Endothelial cell (in vitro differentiated cells): ENCODE measurements around the gene RUFY3. TPM values are rescaled to one million over a fixed set of nuclear protein-coding genes. Genes with fewer than 3 reads are reported as not detected.
"Not testable (repeated sequence)": the region's sequence is repeated elsewhere in the genome, so short reads cannot be mapped to it uniquely, and the experiment has no call there.

Experiments
- DNase-seq: peaks from one replicate; pipeline ENCODE4 v3.0.0; 2021; ENCODE audit warnings: low spot score
- H3K27ac Mint-ChIP-seq: one replicate; pipeline ENCODE4 v1.8.0; 2021; ENCODE audit warnings: mixed read lengths, inconsistent platforms; ENCODE audit not compliant: unreplicated experiment
- H3K27me3 Mint-ChIP-seq: one replicate; pipeline ENCODE4 v1.8.0; 2021; ENCODE audit warnings: mild to moderate bottlenecking, moderate library complexity, mixed read lengths, inconsistent platforms; ENCODE audit not compliant: unreplicated experiment
- H3K36me3 Mint-ChIP-seq: one replicate; pipeline ENCODE4 v1.8.0; 2021; ENCODE audit warnings: mild to moderate bottlenecking, low read depth, mixed read lengths, inconsistent platforms; ENCODE audit not compliant: unreplicated experiment
- H3K4me1 Mint-ChIP-seq: one replicate; pipeline ENCODE4 v1.8.0; 2021; ENCODE audit warnings: mild to moderate bottlenecking, mixed read lengths, inconsistent platforms; ENCODE audit not compliant: unreplicated experiment
- H3K4me3 Mint-ChIP-seq: one replicate; pipeline ENCODE4 v1.8.0; 2021; ENCODE audit warnings: mild to moderate bottlenecking, mixed read lengths, inconsistent platforms; ENCODE audit not compliant: unreplicated experiment
- H3K9me3 Mint-ChIP-seq: one replicate; pipeline ENCODE4 v1.8.0; 2021; ENCODE audit warnings: mixed read lengths, inconsistent platforms; ENCODE audit not compliant: unreplicated experiment
- CTCF ChIP-seq: fragments of 200-600 bp; sonication (generic); IDR thresholded peaks from one replicate; pipeline ENCODE4 v1.5.0; 2021; ENCODE audit warnings: antibody characterized with exemption; ENCODE audit not compliant: unreplicated experiment
- total RNA-seq: library from RNA; stranded (reverse); fragmentation: NEBNext Ultra II Directional; extraction: Animal tissue kit (Norgen Biotek cat#: 25700); gene quantifications from one replicate; pipeline ENCODE4 v1.2.1, GENCODE V29; 2021; ENCODE audit not compliant: unreplicated experiment

RUFY3 gene
- total RNA-seq, 1 donor from 2014 or later = 72.6 TPM

GRCh38 chr4:70688795-70689231 is 33.0 kb upstream of the RUFY3 start:
- H3K27ac Mint-ChIP-seq = peak overlapping the region; percentile 97
- no peaks in the 10 kb centered on the region for H3K9me3 Mint-ChIP-seq
- peaks cover 12% of the 10 kb centered on the region for H3K27me3 Mint-ChIP-seq
- no peak for TF ChIP-seq CTCF
- no peaks in the 10 kb centered on the region for H3K36me3 Mint-ChIP-seq
- no peak for DNase-seq
- peaks cover 24% of the 10 kb centered on the region for H3K4me1 Mint-ChIP-seq
- H3K4me3 Mint-ChIP-seq = peak overlapping the region; percentile 99

- DNase-seq = no peak
- H3K4me3 Mint-ChIP-seq = no peak overlapping the region
- H3K4me1 Mint-ChIP-seq = peaks cover 24% of the 10 kb centered on the region
- peaks cover 12% of the 10 kb centered on the region for H3K27me3 Mint-ChIP-seq
- H3K27ac Mint-ChIP-seq = no peak overlapping the region
- H3K36me3 Mint-ChIP-seq = no peaks in the 10 kb centered on the region
- no peaks in the 10 kb centered on the region for H3K9me3 Mint-ChIP-seq
- no peak for TF ChIP-seq CTCF
Measured at GRCh38 chr4:70691661-70692060, 30.1 kb upstream of the RUFY3 start.

- not testable (repeated sequence) for H3K9me3 Mint-ChIP-seq, H3K4me1 Mint-ChIP-seq, H3K4me3 Mint-ChIP-seq, H3K27ac Mint-ChIP-seq, DNase-seq, H3K36me3 Mint-ChIP-seq, H3K27me3 Mint-ChIP-seq
Measured at GRCh38 chr4:70694633-70695032, 27.1 kb upstream of the RUFY3 start.

GRCh38 chr4:70698435-70698834 is 23.3 kb upstream of the RUFY3 start:
- not testable (repeated sequence) for H3K36me3 Mint-ChIP-seq, DNase-seq, H3K27me3 Mint-ChIP-seq, H3K27ac Mint-ChIP-seq, H3K9me3 Mint-ChIP-seq, H3K4me1 Mint-ChIP-seq, H3K4me3 Mint-ChIP-seq

- peaks cover 11% of the 10 kb centered on the region for H3K4me1 Mint-ChIP-seq
- H3K27me3 Mint-ChIP-seq = peaks cover 10% of the 10 kb centered on the region
- TF ChIP-seq CTCF = no peak
- H3K36me3 Mint-ChIP-seq = peaks cover 6% of the 10 kb centered on the region
- DNase-seq = no peak
- no peaks in the 10 kb centered on the region for H3K9me3 Mint-ChIP-seq
- no peak overlapping the region for H3K27ac Mint-ChIP-seq
- no peak overlapping the region for H3K4me3 Mint-ChIP-seq
Measured at GRCh38 chr4:70700712-70701111, 21.1 kb upstream of the RUFY3 start.

- no peak for DNase-seq
- Mint-ChIP-seq H3K36me3 (peaks cover 6% of the 10 kb centered on the region), H3K27me3 (peaks cover 10% of the 10 kb centered on the region), H3K27ac (no peak overlapping the region), H3K9me3 (no peaks in the 10 kb centered on the region), H3K4me1 (peaks cover 15% of the 10 kb centered on the region), H3K4me3 (no peak overlapping the region)
- no peak for TF ChIP-seq CTCF
Measured at GRCh38 chr4:70701271-70701670, 20.5 kb upstream of the RUFY3 start.

- H3K4me3 Mint-ChIP-seq, H3K27ac Mint-ChIP-seq, DNase-seq, H3K9me3 Mint-ChIP-seq, H3K36me3 Mint-ChIP-seq: not testable (repeated sequence)
- Mint-ChIP-seq H3K27me3 (peaks cover 10% of the 10 kb centered on the region), H3K4me1 (peaks cover 19% of the 10 kb centered on the region)
Measured at GRCh38 chr4:70702592-70702991, 19.2 kb upstream of the RUFY3 start.
